ENCODE results near the gene ITGA2B. TPM values are rescaled to one million over a fixed set of nuclear protein-coding genes. Genes with fewer than 3 reads are reported as not detected.
A peak's percentile ranks its signal among the peaks of the same experiment; 100 is the strongest.

The ITGA2B gene
- total and polyA plus RNA-seq, 3 donors from 2014 or later = 5.1 to 6.7 (median 6.0) TPM

DNA sequence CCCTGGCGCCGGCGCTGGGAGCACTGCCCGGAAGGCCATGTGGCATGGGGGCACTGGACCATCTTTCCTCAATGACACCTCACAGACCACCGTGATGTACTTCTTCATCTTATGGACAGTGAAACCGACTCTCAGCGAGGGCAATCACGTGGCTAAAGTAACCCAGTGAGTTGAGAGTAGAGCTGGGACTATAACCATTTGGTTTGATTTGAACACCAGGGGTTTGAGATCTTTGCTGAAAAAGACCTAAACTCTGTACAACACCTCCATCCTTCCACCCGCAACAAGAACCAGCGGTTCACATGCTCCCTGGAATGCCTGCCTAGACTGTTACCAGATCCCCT lies 3.3 kb downstream of the ITGA2B start:
- no peak for DNase-seq
- WGBS, 2 donors = 46 to 71% methylated on average over 2 to 10 of the region's 10 CpGs
- Histone ChIP-seq H3K27ac (no peak overlapping the region), H3K4me3 (peak overlapping the region in 1 of 2 donors; percentile 54), H3K36me3 (ENCODE audit: low read depth, missing control alignments) (no peaks in the 10 kb centered on the region), H3K9me3 (no peaks in the 10 kb centered on the region), H3K27me3 (no peaks in the 10 kb centered on the region), H3K4me1 (peaks cover 7% of the 10 kb centered on the region)
- intact Hi-C loops (cut with DNase I; ENCODE audit: low total_unique reads) = no loop called here
- TF ChIP-seq, protein P1, sequence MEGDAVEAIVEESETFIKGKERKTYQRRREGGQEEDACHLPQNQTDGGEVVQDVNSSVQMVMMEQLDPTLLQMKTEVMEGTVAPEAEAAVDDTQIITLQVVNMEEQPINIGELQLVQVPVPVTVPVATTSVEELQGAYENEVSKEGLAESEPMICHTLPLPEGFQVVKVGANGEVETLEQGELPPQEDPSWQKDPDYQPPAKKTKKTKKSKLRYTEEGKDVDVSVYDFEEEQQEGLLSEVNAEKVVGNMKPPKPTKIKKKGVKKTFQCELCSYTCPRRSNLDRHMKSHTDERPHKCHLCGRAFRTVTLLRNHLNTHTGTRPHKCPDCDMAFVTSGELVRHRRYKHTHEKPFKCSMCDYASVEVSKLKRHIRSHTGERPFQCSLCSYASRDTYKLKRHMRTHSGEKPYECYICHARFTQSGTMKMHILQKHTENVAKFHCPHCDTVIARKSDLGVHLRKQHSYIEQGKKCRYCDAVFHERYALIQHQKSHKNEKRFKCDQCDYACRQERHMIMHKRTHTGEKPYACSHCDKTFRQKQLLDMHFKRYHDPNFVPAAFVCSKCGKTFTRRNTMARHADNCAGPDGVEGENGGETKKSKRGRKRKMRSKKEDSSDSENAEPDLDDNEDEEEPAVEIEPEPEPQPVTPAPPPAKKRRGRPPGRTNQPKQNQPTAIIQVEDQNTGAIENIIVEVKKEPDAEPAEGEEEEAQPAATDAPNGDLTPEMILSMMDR (IDR thresholded peaks at IDR 0.05) = no peak
- TF ChIP-seq POLR2A (IDR thresholded peaks at IDR 0.05) = no peak

DNA sequence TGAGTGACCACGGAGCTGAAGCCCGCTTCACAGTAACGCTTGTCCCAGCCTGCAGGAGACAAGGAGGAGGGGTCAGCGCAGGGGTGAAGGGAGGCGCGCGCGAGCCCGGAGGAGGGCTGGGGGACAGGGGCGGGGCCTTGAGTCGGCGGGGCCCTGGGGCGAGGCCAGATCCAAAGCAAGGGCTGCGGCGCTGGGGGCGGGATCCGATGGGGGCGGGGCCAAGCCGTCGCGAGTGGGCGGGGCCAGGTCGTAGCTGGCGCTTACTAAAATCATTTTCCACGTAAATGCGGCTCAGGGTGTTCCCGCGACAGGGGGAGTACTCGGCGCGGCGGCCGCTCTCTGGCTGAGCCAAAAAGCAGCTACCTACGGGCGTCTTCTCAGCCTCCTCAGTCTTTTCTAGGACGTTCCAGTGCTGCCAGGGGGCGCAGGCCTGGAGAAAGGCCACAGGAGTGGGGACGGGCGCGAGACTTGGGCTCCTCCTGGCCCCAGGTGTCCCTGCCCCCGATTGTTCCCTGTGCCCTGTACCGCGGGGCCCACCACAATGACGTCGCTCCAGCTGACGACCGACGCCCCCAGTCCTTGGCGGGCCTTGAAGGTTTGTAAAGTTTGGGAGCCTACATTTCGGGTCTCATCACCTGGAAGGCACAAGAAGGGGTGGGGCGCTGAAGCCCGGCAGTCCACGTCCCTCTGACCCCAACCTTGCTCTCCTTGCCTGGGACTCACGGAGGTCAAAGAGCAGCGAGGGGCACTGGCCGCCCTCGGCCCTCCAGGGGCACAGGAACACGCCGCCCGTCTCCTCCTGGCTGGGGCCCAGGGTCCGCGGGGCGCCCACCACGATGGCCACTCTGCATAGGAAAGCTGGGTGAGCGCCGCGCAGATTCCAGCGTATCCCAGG lies 3.9 kb downstream of the ITGA2B start:
- WGBS, 2 donors = 6 to 8% methylated on average over 17 to 56 of the region's 68 CpGs
- peak; percentile 86 for DNase-seq

DNA sequence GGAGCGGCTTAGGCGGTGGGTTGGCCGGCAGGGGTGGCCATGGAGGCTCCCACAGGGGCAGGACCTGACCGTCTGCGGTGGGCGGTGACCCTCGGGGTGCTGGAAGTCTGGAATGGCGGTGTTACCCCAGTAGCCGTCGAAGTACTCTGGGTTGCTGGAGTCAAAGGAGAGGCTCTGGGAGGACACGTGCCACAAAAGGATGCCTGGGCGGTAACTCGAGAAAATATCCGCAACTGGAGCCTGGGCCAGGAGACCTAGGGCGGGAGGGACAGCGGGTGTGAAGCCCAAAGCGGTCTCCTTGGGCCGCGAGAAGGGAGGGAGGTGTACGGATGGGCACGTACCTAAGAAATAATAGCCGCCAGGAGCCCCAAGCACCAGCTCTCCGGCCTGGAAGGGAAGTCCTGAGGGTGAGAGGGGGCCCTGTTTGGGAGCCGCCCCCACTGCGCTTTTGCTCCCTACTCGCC lies 4.6 kb downstream of the ITGA2B start:
- H3K27me3 ChIP-seq = no peaks in the 10 kb centered on the region
- intact Hi-C loops (cut with DNase I; ENCODE audit: low total_unique reads) = no loop called here
- TF ChIP-seq, protein P1 (IDR thresholded peaks at IDR 0.05) = no peak
- TF ChIP-seq POLR2A (IDR thresholded peaks at IDR 0.05) = no peak
- DNase-seq = no peak
- 8% methylated on average over 20 to 26 of the region's 26 CpGs for WGBS, 2 donors
- H3K9me3 ChIP-seq = no peaks in the 10 kb centered on the region
- H3K4me1 ChIP-seq = peaks cover 7% of the 10 kb centered on the region
- H3K27ac ChIP-seq = peak overlapping the region in 1 of 2 donors; percentile 50
- H3K4me3 ChIP-seq = peak overlapping the region; percentile 52 to 54
- no peaks in the 10 kb centered on the region for H3K36me3 ChIP-seq (ENCODE audit: low read depth, missing control alignments)

More for the DNA sequence above, 3.9 kb downstream of the ITGA2B start:
- Histone ChIP-seq H3K27ac (peak overlapping the region in 1 of 2 donors; percentile 50), H3K4me3 (peak overlapping the region; percentile 52 to 54), H3K9me3 (no peaks in the 10 kb centered on the region), H3K4me1 (peaks cover 7% of the 10 kb centered on the region), H3K36me3 (ENCODE audit: low read depth, missing control alignments) (no peaks in the 10 kb centered on the region), H3K27me3 (no peaks in the 10 kb centered on the region)
- intact Hi-C loops (cut with DNase I; ENCODE audit: low total_unique reads) = no loop called here
- TF ChIP-seq POLR2A (IDR thresholded peaks at IDR 0.05) = no peak

DNA sequence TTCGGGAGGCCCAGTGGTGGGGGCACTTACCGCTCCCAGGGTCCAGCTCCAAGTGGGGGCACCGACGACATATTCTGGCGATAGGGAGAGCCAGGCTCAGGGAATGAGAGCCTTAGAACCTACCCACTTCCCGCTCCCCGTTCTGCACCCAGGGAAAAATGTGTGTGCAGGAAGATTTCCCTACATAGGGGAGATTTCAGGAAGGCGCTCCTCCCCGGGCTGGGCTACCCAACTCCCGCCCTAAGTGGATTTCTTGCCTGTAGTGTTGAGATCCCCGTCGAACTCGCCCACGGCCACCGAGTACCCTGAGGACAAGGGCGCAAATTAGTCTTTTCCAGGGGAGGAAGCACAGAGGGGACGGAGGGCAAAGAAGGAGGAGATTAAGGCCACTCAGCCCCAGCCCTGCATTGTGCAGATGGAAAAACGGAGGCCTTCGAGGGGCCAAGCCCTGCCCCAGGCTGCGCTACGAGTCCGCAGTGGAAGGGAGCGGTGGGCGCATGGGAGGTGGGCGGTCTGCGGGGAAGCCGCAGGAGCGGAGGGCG lies 5.1 kb downstream of the ITGA2B start:
- Histone ChIP-seq H3K27me3 (no peaks in the 10 kb centered on the region), H3K4me3 (peak overlapping the region in 1 of 2 donors; percentile 54), H3K36me3 (ENCODE audit: low read depth, missing control alignments) (no peaks in the 10 kb centered on the region), H3K27ac (no peak overlapping the region), H3K9me3 (no peaks in the 10 kb centered on the region), H3K4me1 (peaks cover 7% of the 10 kb centered on the region)
- no peak for TF ChIP-seq POLR2A (IDR thresholded peaks at IDR 0.05)
- TF ChIP-seq, protein P1 (IDR thresholded peaks at IDR 0.05) = no peak
- intact Hi-C loops (cut with DNase I; ENCODE audit: low total_unique reads) = no loop called here
- 28 to 32% methylated on average over 18 to 29 of the region's 29 CpGs for WGBS, 2 donors
- no peak for DNase-seq

DNA sequence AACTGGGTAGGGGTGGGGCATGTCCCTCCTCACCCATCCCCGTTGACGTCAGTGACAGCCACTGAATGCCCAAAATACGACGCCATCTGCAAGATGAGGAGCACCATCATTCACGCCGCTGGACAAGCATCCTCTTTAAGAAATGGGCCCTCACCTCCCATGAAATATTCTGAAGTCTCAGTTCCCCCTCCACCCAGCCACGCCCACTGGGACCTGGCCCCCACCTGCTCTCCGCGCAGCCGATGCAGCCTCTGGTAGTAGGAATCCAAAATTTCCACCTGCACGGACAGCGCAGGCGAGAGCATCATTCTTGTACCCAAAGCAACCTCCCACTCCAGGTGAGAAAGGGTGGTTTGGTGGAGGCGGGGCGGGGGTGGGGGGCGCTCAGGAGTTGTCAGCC lies 5.6 kb downstream of the ITGA2B start:
- 55 to 64% methylated on average over 15 to 16 of the region's 16 CpGs for WGBS, 2 donors
- intact Hi-C loops (cut with DNase I; ENCODE audit: low total_unique reads) = no loop called here
- DNase-seq = no peak
- no peak overlapping the region for H3K27ac ChIP-seq
- H3K4me3 ChIP-seq = no peak overlapping the region
- no peak for TF ChIP-seq POLR2A (IDR thresholded peaks at IDR 0.05)
- TF ChIP-seq, protein P1 (IDR thresholded peaks at IDR 0.05) = no peak
- H3K9me3 ChIP-seq = no peaks in the 10 kb centered on the region
- peaks cover 7% of the 10 kb centered on the region for H3K4me1 ChIP-seq
- no peaks in the 10 kb centered on the region for H3K27me3 ChIP-seq
- no peaks in the 10 kb centered on the region for H3K36me3 ChIP-seq (ENCODE audit: low read depth, missing control alignments)
